Brain pericyte (primary cell): ENCODE measurements around the gene LRIT2.
"Not testable (repeated sequence)": the region's sequence is repeated elsewhere in the genome, so short reads cannot be mapped to it uniquely, and the experiment has no call there.

Experiments
- DNase-seq: peaks from one replicate; pipeline ENCODE4 v3.0.0-alpha.2; 2012; ENCODE audit warnings: low read depth, low spot score

The LRIT2 gene

GRCh38 chr10:84184517-84184916, 40.8 kb downstream of the LRIT2 start:
- DNase-seq: no peak

- DNase-seq: no peak
Measured at GRCh38 chr10:84181631-84182030, 43.7 kb downstream of the LRIT2 start.

- DNase-seq: not testable (repeated sequence)
Measured at GRCh38 chr10:84180386-84180785, 45.0 kb downstream of the LRIT2 start.

GRCh38 chr10:84179059-84179710, 46.2 kb downstream of the LRIT2 start:
- DNase-seq: no peak

GRCh38 chr10:84178160-84178609, 47.2 kb downstream of the LRIT2 start:
- no peak for DNase-seq

- no peak for DNase-seq
Measured at GRCh38 chr10:84177541-84178141, 47.7 kb downstream of the LRIT2 start.

GRCh38 chr10:84176836-84177474, 48.4 kb downstream of the LRIT2 start:
- DNase-seq: no peak

- no peak for DNase-seq
Measured at GRCh38 chr10:84176351-84176750, 49.0 kb downstream of the LRIT2 start.

GRCh38 chr10:84175436-84175835, 49.9 kb downstream of the LRIT2 start:
- DNase-seq: no peak

GRCh38 chr10:84173501-84173929, 51.8 kb downstream of the LRIT2 start, which contains the start of gene GPR15LG:
Gene GPR15LG (plus strand): TSS chr10:84173801. CDS start chr10:84173852, 51 bp downstream.
- DNase-seq: no peak

GRCh38 chr10:84172467-84173356, 52.6 kb downstream of the LRIT2 start:
- no peak for DNase-seq

GRCh38 chr10:84171700-84172466, 53.5 kb downstream of the LRIT2 start:
- not testable (repeated sequence) for DNase-seq

- DNase-seq: not testable (repeated sequence)
Measured at GRCh38 chr10:84171237-84171636, 54.1 kb downstream of the LRIT2 start.
